Caco-2 (cell line): ENCODE results near the gene EOGT. TPM values are rescaled to one million over a fixed set of nuclear protein-coding genes. Genes with fewer than 3 reads are reported as not detected.

ENCODE experiments used
- Bru-seq: library from RNA; stranded (reverse); fragments of 400-500 nt; gene quantifications from one replicate; lab custom pipeline; 2021; lab: Mats Ljungman, UMichigan
- BruChase-seq, 2 experiments: library from RNA; stranded (reverse); fragments of 400-500 nt; gene quantifications; one replicate each; lab custom pipeline; 2021; lab: Mats Ljungman, UMichigan
- BruUV-seq: library from RNA; stranded (reverse); fragments of 400-500 nt; replicated peaks from 2 replicates; lab custom pipeline; 2021; lab: Mats Ljungman, UMichigan
- CTCF ChIA-PET: fragments of 300-600 bp; sonication (Branson Sonifier 250); formaldehyde crosslinking; loops from one replicate; lab custom pipeline; 2022; ENCODE audit warnings: antibody characterized with exemption; lab: Charles Lee
- POLR2A ChIA-PET: fragments of 300-600 bp; sonication (Branson Sonifier 250); formaldehyde crosslinking; loops from one replicate; lab custom pipeline; 2022; ENCODE audit warnings: antibody characterized with exemption; lab: Charles Lee
- DNase-seq, 2 experiments: peaks; one replicate each; pipeline versions ENCODE4 v3.0.0 to v3.0.0-alpha.2; 2020 to 2022
- H3K27me3 ChIP-seq: replicated peaks from 2 replicates; pipeline ENCODE4 v1.6.0; 2011; ENCODE audit warnings: low read length; ENCODE audit not compliant: control insufficient read depth, insufficient read depth
- H3K36me3 ChIP-seq: 2 replicates; pipeline ENCODE4 v1.5.1; 2011; ENCODE audit warnings: low read length; ENCODE audit not compliant: control insufficient read depth, insufficient read depth
- H3K4me1 ChIP-seq: fragments of 250-450 bp; sonication (Bioruptor Pico); 2 replicates; pipeline ENCODE4 v1.5.1; 2020; ENCODE audit warnings: mild to moderate bottlenecking
- H3K4me3 ChIP-seq: 2 replicates; pipeline ENCODE4 v1.5.1; 2011; ENCODE audit warnings: low read depth, mild to moderate bottlenecking, control low read depth, low read length
- H3K9me3 ChIP-seq: fragments of 250-450 bp; sonication (Bioruptor Pico); 2 replicates; pipeline ENCODE4 v1.5.1; 2020; ENCODE audit warnings: mild to moderate bottlenecking, moderate library complexity
- H3K27ac Mint-ChIP-seq: one replicate; pipeline ENCODE4 v1.8.0; 2022; ENCODE audit warnings: mixed read lengths; ENCODE audit not compliant: unreplicated experiment
- H3K27me3 Mint-ChIP-seq: one replicate; pipeline ENCODE4 v1.8.0; 2022; ENCODE audit warnings: mixed read lengths; ENCODE audit not compliant: insufficient read depth, unreplicated experiment
- H3K36me3 Mint-ChIP-seq: one replicate; pipeline ENCODE4 v1.8.0; 2022; ENCODE audit warnings: mild to moderate bottlenecking, mixed read lengths; ENCODE audit not compliant: insufficient read depth, unreplicated experiment
- H3K4me1 Mint-ChIP-seq: one replicate; pipeline ENCODE4 v1.8.0; 2022; ENCODE audit warnings: low read depth, mixed read lengths; ENCODE audit not compliant: unreplicated experiment
- H3K4me3 Mint-ChIP-seq: one replicate; pipeline ENCODE4 v1.8.0; 2022; ENCODE audit warnings: mild to moderate bottlenecking, moderate library complexity, mixed read lengths; ENCODE audit not compliant: unreplicated experiment
- H3K9me3 Mint-ChIP-seq: one replicate; pipeline ENCODE4 v1.8.0; 2022; ENCODE audit warnings: mixed read lengths; ENCODE audit not compliant: unreplicated experiment
- CTCF ChIP-seq, 2 experiments: fragments of 200-600 bp in 1 of 2; IDR thresholded peaks; 1 replicate in 1 of 2; 2 replicates in 1 of 2; pipeline versions ENCODE4 v1.5.1 to v1.8.0; 2011 to 2022; ENCODE audit warnings: antibody characterized with exemption in 1 of 2, control low read depth in 1 of 2, inconsistent platforms in 1 of 2, low read depth in 1 of 2, low read length in 1 of 2, mild to moderate bottlenecking in 1 of 2, moderate library complexity in 1 of 2; ENCODE audit not compliant: insufficient read depth in 1 of 2, severe bottlenecking in 1 of 2, unreplicated experiment in 1 of 2
- intact Hi-C: fragments of 100-400 bp; cut with micrococcal nuclease; formaldehyde crosslinking; loops from one replicate; pipeline ENCODE4 v1.10.0; 2022; ENCODE audit not compliant: unreplicated experiment
- long read RNA-seq: library from polyadenylated mRNA; stranded (forward); transcript quantifications from one replicate; pipeline ENCODE4 v2.0.0, GENCODE V29; 2022
- total RNA-seq: library from RNA; stranded (reverse); gene quantifications from 2 replicates; pipeline ENCODE4 v1.2.3, GENCODE V29; 2022

EOGT gene
- total RNA-seq (16.1 and 17.1 TPM in 2 replicates), Bru-seq, nascent RNA (percentile 66 among the genes with signal in this experiment), BruChase-seq, experiment 1, labeled RNA remaining after a 2-hour chase (percentile 69 among the genes with signal in this experiment), BruChase-seq, experiment 2, labeled RNA remaining after a 6-hour chase (percentile 75 among the genes with signal in this experiment)
- long read RNA-seq, full-length matches to known transcripts = 12 of 20 reads
- long read RNA-seq, partial matches to known transcripts = 3 of 20 reads
- long read RNA-seq, other reads (novel, unspliced or antisense) = 5 of 20 reads

GRCh38 chr3:69013253-69014021 lies at the start of gene EOGT:
EOGT (minus strand) TSS chr3:69013684; CDS start chr3:69009846, 3,838 bp downstream.
- Histone ChIP-seq H3K4me3 (peak within 1 kb of the TSS; percentile 90), H3K9me3 (no peaks in the 10 kb centered on the region), H3K4me1 (0 out of 2 replicates have a peak, but pooled peaks cover 6% of the 10 kb centered on the region), H3K36me3 (no peaks in the 10 kb centered on the region; the same call in 1 of the 2 replicates), H3K27me3 (no peaks in the 10 kb centered on the region)
- peak within 1 kb of the TSS; percentile 91 for H3K4me3 Mint-ChIP-seq
- H3K27me3 Mint-ChIP-seq = no peaks in the 10 kb centered on the region
- BruUV-seq = no TSS peak
- intact Hi-C loops = loop anchor here (2.0 kb wide), 2 partner anchors 39 to 67 kb away; partner anchors contain the start of genes TMF1 and UBA3
- peak; percentile 74 to 76 for TF ChIP-seq CTCF (IDR thresholded peaks at IDR 0.05; ENCODE audit: insufficient read depth in 1 of 2, low read depth in 1 of 2, low read length in 1 of 2, severe bottlenecking in 1 of 2, unreplicated experiment in 1 of 2)
- peak; percentile 89 to 96 for DNase-seq
- POLR2A ChIA-PET = interaction anchor here (0.6 to 1.0 kb wide), 2 partner anchors 26 to 39 kb away, joined by 4 to 5 read pairs; partner anchors contain the start of gene TMF1
- peaks cover 16% of the 10 kb centered on the region for H3K36me3 Mint-ChIP-seq
- H3K4me1 Mint-ChIP-seq = no peaks in the 10 kb centered on the region
- no peaks in the 10 kb centered on the region for H3K9me3 Mint-ChIP-seq
- CTCF ChIA-PET = no interaction called here
- peak within 1 kb of the TSS; percentile 83 for H3K27ac Mint-ChIP-seq

GRCh38 chr3:69059688-69060087 lies 46.2 kb upstream of the EOGT start:
- intact Hi-C loops = no loop called here
- no peaks in the 10 kb centered on the region for H3K9me3 ChIP-seq
- no TSS peak for BruUV-seq
- no peaks in the 10 kb centered on the region for H3K4me1 ChIP-seq
- no peaks in the 10 kb centered on the region; the same call in 1 of the 2 replicates for H3K36me3 ChIP-seq
- TF ChIP-seq CTCF (IDR thresholded peaks at IDR 0.05; ENCODE audit: insufficient read depth in 1 of 2, low read depth in 1 of 2, low read length in 1 of 2, severe bottlenecking in 1 of 2, unreplicated experiment in 1 of 2) = no peak
- H3K4me3 Mint-ChIP-seq = no peak overlapping the region
- H3K4me3 ChIP-seq = no peak overlapping the region
- H3K27me3 Mint-ChIP-seq = no peaks in the 10 kb centered on the region
- no peak for DNase-seq
- no peaks in the 10 kb centered on the region for H3K27me3 ChIP-seq
- H3K36me3 Mint-ChIP-seq = peaks cover 41% of the 10 kb centered on the region
- CTCF ChIA-PET = interaction anchor here (0.6 kb wide), 1 partner anchor 143 kb away, joined by 4 read pairs; no protein-coding TSS in a partner anchor
- no peak overlapping the region for H3K27ac Mint-ChIP-seq
- H3K9me3 Mint-ChIP-seq = no peaks in the 10 kb centered on the region
- H3K4me1 Mint-ChIP-seq = peaks cover 9% of the 10 kb centered on the region
- POLR2A ChIA-PET = no interaction called here

GRCh38 chr3:69058947-69059224 lies 45.4 kb upstream of the EOGT start:
- Histone ChIP-seq H3K36me3 (no peaks in the 10 kb centered on the region; the same call in 1 of the 2 replicates), H3K4me1 (no peaks in the 10 kb centered on the region), H3K9me3 (no peaks in the 10 kb centered on the region), H3K27me3 (no peaks in the 10 kb centered on the region), H3K4me3 (no peak overlapping the region)
- H3K4me1 Mint-ChIP-seq = peaks cover 3% of the 10 kb centered on the region
- ChIA-PET POLR2A (no interaction called here), CTCF (no interaction called here)
- BruUV-seq = no TSS peak
- no peaks in the 10 kb centered on the region for H3K27me3 Mint-ChIP-seq
- H3K27ac Mint-ChIP-seq = no peak overlapping the region
- peaks cover 41% of the 10 kb centered on the region for H3K36me3 Mint-ChIP-seq
- H3K4me3 Mint-ChIP-seq = no peak overlapping the region
- DNase-seq = no peak
- no peak for TF ChIP-seq CTCF (IDR thresholded peaks at IDR 0.05; ENCODE audit: insufficient read depth in 1 of 2, low read depth in 1 of 2, low read length in 1 of 2, severe bottlenecking in 1 of 2, unreplicated experiment in 1 of 2)
- intact Hi-C loops = no loop called here
- no peaks in the 10 kb centered on the region for H3K9me3 Mint-ChIP-seq
